ENCODE data around the gene STAT1.

GRCh38 chr2:191038241-191038725 is 24.3 kb upstream of the STAT1 start:
- TF ChIP-seq CTCF (conservative IDR thresholded peaks at IDR 0.05), result no peak
- TF ChIP-seq ZFX (IDR thresholded peaks at IDR 0.05), result no peak

Measured in C4-2B (cell line).